HG02938 (cell line): ENCODE data around the gene PAM.

Experiments
- ATAC-seq: cut with Tn5 transposase; IDR thresholded peaks from one replicate; pipeline ENCODE4 v1.9.1; 2021; ENCODE audit warnings: mild to moderate bottlenecking, moderate library complexity; ENCODE audit not compliant: unreplicated experiment

PAM gene

DNA sequence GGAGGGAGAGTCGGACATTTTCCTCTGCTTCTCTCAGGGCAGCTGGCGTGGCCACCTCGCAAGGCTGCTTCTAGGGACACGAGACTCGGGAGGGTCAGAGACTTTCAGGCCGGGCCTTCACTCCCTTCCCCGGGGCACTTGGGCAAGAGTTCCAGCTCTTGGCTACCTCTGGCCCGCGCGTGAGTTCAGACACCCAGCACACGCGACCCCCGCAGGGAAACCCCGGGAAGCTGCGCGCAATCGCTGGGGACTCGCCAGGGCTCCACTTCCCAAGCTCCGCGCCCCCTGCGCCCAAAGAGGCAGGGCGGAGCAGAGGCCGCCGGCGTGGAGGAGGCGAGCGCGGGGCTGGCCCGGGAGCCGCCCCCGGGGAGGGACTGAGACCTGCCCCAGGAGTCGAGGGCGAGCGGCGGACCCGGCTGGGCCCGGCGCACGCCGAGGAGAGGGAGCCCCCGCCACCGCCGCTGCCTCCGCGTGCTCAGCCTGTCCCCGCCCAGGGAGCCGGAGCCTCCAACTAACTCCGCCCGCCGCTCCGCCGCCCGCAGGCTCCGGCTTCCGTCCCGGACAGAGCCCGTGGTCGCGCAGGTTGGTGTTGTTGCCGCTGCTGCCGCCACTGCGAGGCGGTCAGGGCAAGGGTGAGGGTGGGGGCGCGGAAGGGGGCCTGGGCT is at the start of gene PAM:
PAM (plus strand) TSS at position 539 of the 665 bp plus-strand sequence. CDS start 110,891 bp downstream, outside the sequence.
- ATAC-seq, result peak; percentile 65

GRCh38 chr5:102711525-102712385 is 43.4 kb upstream of the PAM start:
- no peak for ATAC-seq

- no peak for ATAC-seq
Observed at GRCh38 chr5:102713278-102713677, 41.8 kb upstream of the PAM start.

DNA sequence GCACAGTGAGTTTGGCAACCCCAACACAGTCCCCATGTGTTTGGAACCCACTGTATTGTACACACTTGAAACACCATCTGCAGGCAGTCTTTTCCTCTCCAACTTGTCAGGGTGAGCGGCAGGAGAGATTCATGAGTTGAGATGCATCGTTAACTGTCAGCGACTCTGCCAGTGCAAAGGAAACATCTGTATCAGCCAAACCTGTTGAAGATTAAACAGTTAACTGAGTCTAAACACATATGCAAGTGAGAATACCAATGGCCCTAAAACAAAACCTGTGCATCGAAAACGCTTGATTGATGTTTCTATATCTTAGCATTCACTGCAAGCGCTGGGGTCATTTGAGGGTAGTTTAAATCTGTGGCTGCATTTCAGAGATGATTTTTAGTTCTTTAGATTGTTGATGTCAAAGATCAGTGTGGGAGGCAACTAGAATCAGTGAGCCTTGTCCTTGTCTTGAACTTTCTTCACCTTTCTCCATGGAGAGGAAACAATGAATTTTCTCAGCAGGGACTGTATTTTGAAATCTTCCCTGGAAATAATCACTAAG is 41.3 kb upstream of the PAM start:
- ATAC-seq, result peak; percentile 52

DNA sequence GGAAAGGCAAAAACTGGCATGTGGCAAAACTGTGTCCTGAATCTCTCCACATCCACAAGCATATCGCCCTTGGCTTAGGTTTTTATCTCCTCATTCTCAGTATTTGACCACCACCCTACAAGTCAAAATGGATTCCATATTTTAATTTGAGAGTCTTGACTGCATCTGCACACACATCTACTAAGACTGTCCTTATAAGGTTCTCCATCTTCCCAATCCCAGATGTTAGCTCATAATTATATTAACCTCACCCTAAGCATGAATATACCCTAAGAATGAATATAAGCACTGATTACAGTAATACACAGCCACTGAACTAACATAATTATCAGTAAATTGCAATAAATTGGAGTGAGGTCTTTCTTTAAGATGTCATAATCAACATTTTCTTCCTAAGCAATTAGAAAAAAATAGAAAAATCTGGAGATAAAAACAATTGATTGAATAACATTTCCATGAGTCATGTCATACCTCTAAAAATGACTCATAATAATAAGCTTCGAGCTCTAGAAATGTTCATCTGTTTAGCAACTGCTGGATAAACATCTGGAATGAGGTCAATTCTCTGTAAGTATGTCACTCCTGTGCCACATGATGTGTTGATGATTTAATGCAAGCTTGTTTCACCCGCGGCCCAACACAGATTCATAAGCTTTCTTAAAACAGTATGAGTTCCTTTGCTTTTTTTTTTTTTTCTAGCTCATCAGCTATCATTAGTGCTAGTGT is 39.9 kb upstream of the PAM start:
- no peak for ATAC-seq

DNA sequence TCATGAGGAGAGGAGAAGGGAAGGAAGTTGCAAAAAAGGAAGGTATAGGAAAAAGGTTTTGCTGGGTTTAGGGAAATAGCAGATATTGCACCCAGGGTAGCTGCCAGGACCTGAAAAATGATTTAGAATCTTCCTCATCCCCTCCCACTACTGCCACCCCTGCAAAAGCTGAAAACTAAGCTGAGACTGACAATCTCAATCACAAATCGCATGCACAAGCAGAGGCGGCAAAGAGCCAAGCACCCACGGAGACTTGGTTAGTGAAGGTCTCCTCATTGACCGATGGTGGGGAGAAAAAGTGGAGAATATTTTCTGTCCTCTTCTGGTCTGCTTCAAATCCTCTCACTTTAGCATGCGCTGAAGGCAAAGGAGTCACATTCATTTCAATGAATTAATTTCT is 39.1 kb upstream of the PAM start:
- ATAC-seq, result no peak

DNA sequence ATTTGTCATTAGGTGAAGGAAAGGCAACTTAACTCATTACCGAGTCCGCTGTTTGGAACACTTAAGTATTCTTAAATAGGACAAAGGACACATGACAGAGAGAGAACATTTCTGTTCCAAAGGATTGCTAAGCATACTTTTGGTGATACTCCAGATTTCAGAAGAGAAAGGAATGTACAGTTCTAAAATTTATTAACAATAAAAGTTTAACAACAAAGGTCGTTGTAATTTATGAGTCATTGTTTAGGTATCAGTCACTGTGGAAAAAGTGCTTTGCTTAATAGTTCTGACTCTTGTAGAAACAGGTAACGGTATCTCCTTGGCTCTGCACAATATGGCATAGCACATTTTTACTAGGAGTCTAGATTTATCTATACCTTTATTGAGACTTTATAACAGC is 36.3 kb upstream of the PAM start:
- ATAC-seq, result no peak

- ATAC-seq, result no peak
Observed at GRCh38 chr5:102719886-102720285, 35.2 kb upstream of the PAM start.

GRCh38 chr5:102720969-102721368 is 34.1 kb upstream of the PAM start:
- ATAC-seq, result no peak

DNA sequence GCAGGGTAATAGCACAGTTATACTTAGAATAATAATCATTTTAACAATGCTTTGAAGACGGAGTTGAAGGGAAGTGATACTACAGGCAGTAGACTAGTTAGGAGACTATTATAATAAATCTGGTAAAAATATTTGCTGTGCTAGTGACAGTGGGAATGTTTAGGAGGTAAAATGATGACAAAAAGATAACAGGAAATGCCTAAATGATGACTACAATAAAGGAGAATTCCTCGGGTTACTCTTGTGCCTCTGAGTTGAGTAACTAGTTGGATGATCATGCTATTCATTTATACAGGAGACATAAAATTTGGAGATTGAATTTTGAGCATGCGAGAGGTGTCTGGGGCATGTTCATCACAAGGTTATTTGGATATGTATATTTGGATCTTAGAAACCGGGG is 32.2 kb upstream of the PAM start:
- no peak for ATAC-seq

- ATAC-seq, result no peak
Observed at GRCh38 chr5:102731693-102732092, 23.4 kb upstream of the PAM start.

DNA sequence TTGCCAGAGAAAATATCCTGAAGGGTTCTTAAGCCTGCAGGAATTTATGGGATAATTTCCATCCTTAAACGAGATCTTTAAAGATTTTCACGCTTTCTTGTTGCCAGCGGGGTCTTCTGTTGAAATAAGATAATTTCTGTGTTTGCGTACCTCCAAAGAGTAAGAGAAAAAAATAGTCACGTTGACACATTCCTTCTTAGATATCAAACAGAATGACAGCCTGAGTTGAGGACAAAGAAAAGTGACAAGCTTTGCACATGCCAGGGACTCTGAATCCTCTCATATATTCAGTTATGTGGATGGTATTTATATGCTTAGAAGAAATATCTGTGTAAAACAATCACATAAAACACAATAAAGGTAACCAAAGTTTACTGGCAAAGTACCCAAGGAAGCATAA is 21.6 kb upstream of the PAM start:
- no peak for ATAC-seq

GRCh38 chr5:102737161-102737560 is 17.9 kb upstream of the PAM start:
- ATAC-seq, result no peak

DNA sequence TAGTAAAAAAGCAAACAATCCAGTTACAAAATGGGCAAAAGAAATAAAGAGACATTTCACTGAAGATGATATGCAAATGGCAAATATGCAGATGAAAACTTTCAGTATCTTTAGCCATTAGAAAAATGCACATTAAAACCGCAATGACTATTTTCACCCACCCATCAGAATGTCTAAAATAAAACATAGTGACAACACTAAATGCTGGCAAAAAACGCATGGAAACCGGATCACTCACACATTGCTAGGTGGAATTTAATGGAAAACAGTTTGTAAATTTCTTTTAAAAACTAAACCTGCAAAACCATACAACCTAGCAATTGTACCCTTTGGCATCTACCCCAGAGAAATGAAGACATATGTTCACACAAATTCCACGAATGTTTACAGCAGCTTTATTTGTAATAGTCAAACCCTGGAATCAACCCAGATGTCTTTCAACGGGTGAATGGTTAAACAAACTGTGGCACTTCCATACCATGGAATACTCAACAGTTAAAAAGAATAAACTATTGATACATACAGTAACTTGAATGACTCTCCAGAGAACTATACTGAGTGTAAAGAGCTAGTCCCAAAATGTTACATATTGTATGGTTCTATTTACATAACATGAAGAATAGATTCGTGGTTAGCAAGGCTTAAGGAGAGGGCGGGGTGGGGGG is 17.2 kb upstream of the PAM start:
- no peak for ATAC-seq

DNA sequence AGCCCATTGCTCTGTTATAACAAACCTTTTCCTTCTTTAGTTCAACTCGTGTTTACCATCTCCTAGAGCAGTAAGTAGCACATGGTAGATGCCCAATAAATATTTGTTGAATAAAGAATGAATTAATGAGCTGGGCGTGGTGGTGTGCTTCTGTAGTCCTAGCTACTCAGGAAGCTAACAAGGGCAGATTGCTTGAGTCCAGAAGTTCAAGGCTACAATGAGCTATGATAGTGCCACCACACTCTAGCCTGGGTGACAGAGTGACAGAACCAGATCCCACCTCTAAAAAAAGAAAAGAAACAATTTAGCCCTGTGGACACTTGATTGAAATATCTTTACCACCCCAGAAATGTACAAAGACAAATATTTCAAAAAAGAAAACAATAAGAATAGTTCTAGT is 14.6 kb upstream of the PAM start:
- no peak for ATAC-seq

GRCh38 chr5:102742215-102742614 is 12.9 kb upstream of the PAM start:
- no peak for ATAC-seq

- ATAC-seq, result no peak
Observed at GRCh38 chr5:102743900-102744299, 11.2 kb upstream of the PAM start.

DNA sequence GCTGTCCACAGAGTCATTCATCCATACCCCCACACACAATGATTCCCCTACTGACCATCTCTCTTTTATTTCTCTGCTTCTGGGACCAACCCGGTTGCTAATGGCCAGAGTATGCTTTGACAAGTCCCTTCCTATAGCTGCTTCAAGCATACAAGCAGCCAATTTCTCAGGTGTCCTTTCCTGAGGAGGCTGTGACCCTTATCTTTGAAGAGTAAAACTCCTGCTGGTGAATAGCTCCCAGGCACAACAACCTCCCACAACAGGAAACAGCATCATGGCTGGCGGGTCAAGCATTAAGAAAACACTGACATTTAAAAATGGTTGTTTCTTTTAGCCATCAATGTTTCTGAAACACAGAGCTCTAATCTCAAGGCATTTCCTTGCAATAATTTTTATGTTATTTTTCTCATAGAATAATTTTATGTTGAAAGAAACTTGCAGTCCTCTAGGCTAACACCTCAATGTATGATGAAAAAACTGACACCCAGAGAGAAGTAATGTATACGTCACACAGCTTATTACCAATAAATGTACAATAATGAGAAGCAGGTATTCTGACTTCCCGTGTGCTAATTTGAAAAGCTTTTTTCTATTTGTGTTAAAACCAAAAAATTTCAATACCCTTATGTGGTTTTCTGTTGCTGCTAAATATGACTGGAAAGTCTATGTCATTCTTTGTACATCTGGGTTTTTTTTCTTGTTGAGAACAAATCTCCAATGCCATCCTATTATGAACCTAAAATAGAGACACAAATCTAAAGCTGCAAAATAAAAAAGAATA is 7.5 kb upstream of the PAM start:
- ATAC-seq, result no peak

GRCh38 chr5:102749416-102750030 is 5.6 kb upstream of the PAM start:
- ATAC-seq, result no peak
